Astrocyte of the cerebellum (primary cell): Measurements from ENCODE around the gene SSBP3.

ENCODE experiments used
- DNase-seq: peaks from one replicate; pipeline ENCODE4 v3.0.0-alpha.2; 2011; ENCODE audit warnings: low read depth
- H3K4me3 ChIP-seq: 2 replicates; pipeline ENCODE4 v1.5.1; 2011; ENCODE audit warnings: mild to moderate bottlenecking, low read depth, low read length, moderate library complexity
- CTCF ChIP-seq: IDR thresholded peaks from 2 replicates; pipeline ENCODE4 v1.5.1; 2012; ENCODE audit warnings: low read length, low read depth, moderate library complexity, mild to moderate bottlenecking; ENCODE audit errors: missing control alignments
- in situ Hi-C: cut with HindIII; loops from 2 replicates; pipeline ENCODE4 v1.10.0; 2017; ENCODE audit warnings: low sequenced_read_pairs

The SSBP3 gene

DNA sequence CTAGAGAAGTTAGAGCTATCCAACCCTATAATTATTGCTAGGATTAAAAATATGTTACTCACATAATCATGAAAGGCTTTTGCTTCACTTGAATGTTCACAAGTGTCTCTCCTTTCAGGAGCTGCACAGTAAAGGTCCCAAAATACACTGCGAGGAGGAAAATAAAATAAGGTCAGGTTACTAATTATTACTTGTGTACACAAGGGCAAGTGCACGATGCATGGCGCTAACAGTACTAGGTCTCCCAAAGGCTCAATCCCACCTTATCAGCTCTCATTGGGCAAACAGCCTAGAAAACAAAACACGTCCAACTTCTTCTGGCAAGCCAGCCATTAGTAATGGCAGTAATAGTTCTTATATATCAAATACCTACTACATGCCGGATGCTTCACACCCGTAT is 4.4 kb downstream of the SSBP3 start:
- no peak for TF ChIP-seq CTCF
- in situ Hi-C loops = no loop called here
- no peak overlapping the region for H3K4me3 ChIP-seq
- no peak for DNase-seq

DNA sequence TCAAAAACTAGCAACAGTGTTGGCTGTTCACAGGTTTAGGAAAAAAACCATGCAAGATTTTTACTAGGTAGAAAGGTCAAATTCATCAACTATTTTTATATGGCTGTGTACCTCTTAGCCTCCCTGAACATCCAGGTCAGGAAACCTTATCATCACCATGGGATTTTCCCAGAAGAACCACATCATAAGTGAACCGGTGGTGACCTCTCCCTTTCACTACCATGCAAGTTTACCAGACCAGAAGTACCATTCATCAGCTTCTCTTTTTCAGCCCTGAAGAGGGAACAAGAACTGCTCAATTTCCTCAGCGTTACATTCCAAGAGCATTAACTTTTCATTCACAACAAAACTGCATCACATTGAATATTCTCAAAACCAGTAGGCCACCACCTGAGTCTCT is 5.9 kb downstream of the SSBP3 start:
- H3K4me3 ChIP-seq = no peak overlapping the region
- TF ChIP-seq CTCF = no peak
- in situ Hi-C loops = no loop called here
- DNase-seq = no peak

- no peak for DNase-seq
- no peak overlapping the region for H3K4me3 ChIP-seq
- no peak for TF ChIP-seq CTCF
- in situ Hi-C loops = no loop called here
Observed at GRCh38 chr1:54399765-54400164, 6.4 kb downstream of the SSBP3 start.

GRCh38 chr1:54398963-54399528 is 7.1 kb downstream of the SSBP3 start:
- DNase-seq = no peak
- in situ Hi-C loops = no loop called here
- no peak overlapping the region for H3K4me3 ChIP-seq
- no peak for TF ChIP-seq CTCF

GRCh38 chr1:54397980-54398379 is 8.2 kb downstream of the SSBP3 start:
- in situ Hi-C loops = no loop called here
- no peak overlapping the region for H3K4me3 ChIP-seq
- no peak for DNase-seq
- TF ChIP-seq CTCF = no peak

- no peak for TF ChIP-seq CTCF
- in situ Hi-C loops = no loop called here
- DNase-seq = no peak
- no peak overlapping the region for H3K4me3 ChIP-seq
Observed at GRCh38 chr1:54397090-54397591, 9.1 kb downstream of the SSBP3 start.
